Transverse colon (tissue), 4 donors: ENCODE measurements around the gene FOXP1. TPM values are rescaled to one million over a fixed set of nuclear protein-coding genes. Genes with fewer than 3 reads are reported as not detected.

Experiments used
- DNase-seq: peaks from one replicate; pipeline ENCODE4 v3.0.0-alpha.2; 2019
- H3K27ac ChIP-seq, 4 donors: fragments of 200-600 bp; sonication (generic); 2 replicates each; pipeline ENCODE4 v1.5.1; 2016 to 2018; ENCODE audit warnings: inconsistent platforms in 4 of 4
- H3K27me3 ChIP-seq: fragments of 200-600 bp; sonication (generic); 2 replicates; pipeline ENCODE4 v1.5.1; 2017; ENCODE audit warnings: inconsistent platforms
- H3K36me3 ChIP-seq, 4 donors: fragments of 200-600 bp; sonication (generic); 2 replicates each; pipeline ENCODE4 v1.5.1; 2017 to 2019; ENCODE audit warnings: inconsistent platforms in 4 of 4
- H3K4me1 ChIP-seq, 4 donors: fragments of 200-600 bp; sonication (generic); 2 replicates each; pipeline ENCODE4 v1.5.1; 2017 to 2020; ENCODE audit warnings: inconsistent platforms in 4 of 4
- H3K4me3 ChIP-seq, 4 donors: fragments of 200-600 bp; sonication (generic); 1 replicate in 1 of 4; 2 replicates in 3 of 4; pipeline versions ENCODE4 v1.5.1 to v1.6.1; 2017 to 2019; ENCODE audit warnings: inconsistent platforms in 4 of 4
- H3K9me3 ChIP-seq, 2 donors: fragments of 200-600 bp; sonication (generic); 2 replicates each; pipeline ENCODE4 v1.5.1; 2017 to 2019; ENCODE audit warnings: inconsistent platforms in 2 of 2
- EP300 ChIP-seq: sonication (generic); formaldehyde crosslinking; IDR thresholded peaks from one replicate; pipeline ENCODE4 v1.6.1; 2017; ENCODE audit warnings: antibody characterized with exemption, low read depth
- POLR2A ChIP-seq: fragments of 450-650 bp; IDR thresholded peaks from one replicate; pipeline ENCODE4 v1.6.1; 2016; ENCODE audit warnings: antibody characterized with exemption, mild to moderate bottlenecking, moderate library complexity
- POLR2AphosphoS5 ChIP-seq, 3 donors: sonication (generic); formaldehyde crosslinking; IDR thresholded peaks; one replicate each; pipeline ENCODE4 v1.6.1; 2016; ENCODE audit warnings: antibody characterized with exemption in 3 of 3
- WGBS, 2 donors: methylation state at CpG; one replicate each; pipeline ENCODE4 v1.1.5; 2018; ENCODE audit warnings: low coverage in 1 of 2; 5-methylcytosine and 5-hydroxymethylcytosine counted together
- in situ Hi-C, 4 donors: fragments of 200-750 bp; cut with MboI; loops; one replicate each; pipeline versions ENCODE4 v1.15.0 to v1.15.1; 2017; ENCODE audit warnings: low sequenced_read_pairs in 3 of 4, low pct_ligation_motif_present in 1 of 4, low pct_unique_long_range_greater_than_20kb in 1 of 4
- intact Hi-C: fragments of 100-400 bp; cut with DNase I; formaldehyde crosslinking; loops from one replicate; pipeline ENCODE4 v1.15.1; 2023; ENCODE audit warnings: low total_unique reads
- total RNA-seq, 4 donors: library from RNA; depleted of rRNA; stranded (reverse); fragments of >200 nt; gene quantifications; one replicate each; pipeline ENCODE4 v1.1.0, GENCODE V29; 2016
- TF ChIP-seq, protein P1 (sequence below), 5 experiments: fragments of 200-600 bp in 3 of 5; fragments of 450-650 bp in 2 of 5; sonication (generic) in 3 of 5; IDR thresholded peaks; 1 replicate in 2 of 5; 2 replicates in 3 of 5; pipeline ENCODE4 v1.5.1; 2016 to 2017; ENCODE audit warnings: antibody characterized with exemption in 5 of 5, inconsistent platforms in 3 of 5, mild to moderate bottlenecking in 2 of 5, moderate library complexity in 1 of 5

The FOXP1 gene
- total RNA-seq, 4 donors from 2014 or later = 102 to 260 (median 150) TPM

GRCh38 chr3:71241246-71241901 is 342.2 kb downstream of the FOXP1 start:
- in situ Hi-C loops (no loop called here), intact Hi-C loops (loop anchor here (10.0 kb wide), 1 partner anchor 107 kb away; no protein-coding TSS in a partner anchor)
- peak overlapping the region; percentile 27 to 76 (median 52) for H3K27ac ChIP-seq

GRCh38 chr3:71240034-71240433 is 343.5 kb downstream of the FOXP1 start:
- Histone ChIP-seq H3K27ac (peak overlapping the region; percentile 34 to 56 (median 46)), H3K4me3 (no peak overlapping the region), H3K27me3 (no peaks in the 10 kb centered on the region), H3K9me3 (no peaks in the 10 kb centered on the region), H3K36me3 (no peaks in the 10 kb centered on the region), H3K4me1 (peaks cover 0 to 28% (median 5%) of the 10 kb centered on the region in 4 donors)
- DNase-seq = no peak
- no peak for TF ChIP-seq EP300
- TF ChIP-seq POLR2AphosphoS5 (IDR thresholded peaks at IDR 0.05) = no peak
- no peak for TF ChIP-seq POLR2A
- TF ChIP-seq, protein P1, sequence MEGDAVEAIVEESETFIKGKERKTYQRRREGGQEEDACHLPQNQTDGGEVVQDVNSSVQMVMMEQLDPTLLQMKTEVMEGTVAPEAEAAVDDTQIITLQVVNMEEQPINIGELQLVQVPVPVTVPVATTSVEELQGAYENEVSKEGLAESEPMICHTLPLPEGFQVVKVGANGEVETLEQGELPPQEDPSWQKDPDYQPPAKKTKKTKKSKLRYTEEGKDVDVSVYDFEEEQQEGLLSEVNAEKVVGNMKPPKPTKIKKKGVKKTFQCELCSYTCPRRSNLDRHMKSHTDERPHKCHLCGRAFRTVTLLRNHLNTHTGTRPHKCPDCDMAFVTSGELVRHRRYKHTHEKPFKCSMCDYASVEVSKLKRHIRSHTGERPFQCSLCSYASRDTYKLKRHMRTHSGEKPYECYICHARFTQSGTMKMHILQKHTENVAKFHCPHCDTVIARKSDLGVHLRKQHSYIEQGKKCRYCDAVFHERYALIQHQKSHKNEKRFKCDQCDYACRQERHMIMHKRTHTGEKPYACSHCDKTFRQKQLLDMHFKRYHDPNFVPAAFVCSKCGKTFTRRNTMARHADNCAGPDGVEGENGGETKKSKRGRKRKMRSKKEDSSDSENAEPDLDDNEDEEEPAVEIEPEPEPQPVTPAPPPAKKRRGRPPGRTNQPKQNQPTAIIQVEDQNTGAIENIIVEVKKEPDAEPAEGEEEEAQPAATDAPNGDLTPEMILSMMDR (IDR thresholded peaks at IDR 0.05) = no peak
- 57 to 78% methylated on average over 6 to 8 of the region's 8 CpGs for WGBS, 2 donors
- intact Hi-C loops = loop anchor here (10.0 kb wide), 1 partner anchor 105 kb away; no protein-coding TSS in a partner anchor
- in situ Hi-C loops = no loop called here

More at GRCh38 chr3:71241246-71241901, 342.2 kb downstream of the FOXP1 start:
- Histone ChIP-seq H3K9me3 (no peaks in the 10 kb centered on the region), H3K4me1 (peaks cover 0 to 35% (median 9%) of the 10 kb centered on the region in 4 donors), H3K4me3 (no peak overlapping the region), H3K27me3 (no peaks in the 10 kb centered on the region), H3K36me3 (no peaks in the 10 kb centered on the region)
- 68 to 72% methylated on average over 7 to 8 of the region's 8 CpGs for whole genome bisulfite sequencing, 2 donors
- no peak for DNase-seq
- no peak for TF ChIP-seq POLR2A
- TF ChIP-seq, protein P1 (IDR thresholded peaks at IDR 0.05) = no peak
- TF ChIP-seq EP300 = no peak
- no peak for TF ChIP-seq POLR2AphosphoS5 (IDR thresholded peaks at IDR 0.05)

- no peaks in the 10 kb centered on the region for H3K36me3 ChIP-seq
- in situ Hi-C loops = no loop called here
- H3K27ac ChIP-seq = peak overlapping the region in 1 of 4 donors; percentile 24
- 0 to 86% methylated on average over 1 to 4 of the region's 4 CpGs for WGBS, 2 donors
- no peaks in the 10 kb centered on the region for H3K27me3 ChIP-seq
- peaks cover 0 to 25% (median 4%) of the 10 kb centered on the region in 4 donors for H3K4me1 ChIP-seq
- H3K9me3 ChIP-seq = no peaks in the 10 kb centered on the region
- DNase-seq = no peak
- H3K4me3 ChIP-seq = no peak overlapping the region
- intact Hi-C loops = no loop called here
- no peak for TF ChIP-seq POLR2AphosphoS5 (IDR thresholded peaks at IDR 0.05)
- TF ChIP-seq POLR2A = no peak
- TF ChIP-seq, protein P1 (IDR thresholded peaks at IDR 0.05) = no peak
Observed at GRCh38 chr3:71238355-71238757, 345.2 kb downstream of the FOXP1 start.

GRCh38 chr3:71237672-71238071 is 345.9 kb downstream of the FOXP1 start:
- no peak overlapping the region for H3K4me3 ChIP-seq
- no peaks in the 10 kb centered on the region for H3K9me3 ChIP-seq
- TF ChIP-seq POLR2A = no peak
- TF ChIP-seq EP300 = no peak
- TF ChIP-seq, protein P1 (IDR thresholded peaks at IDR 0.05) = no peak
- TF ChIP-seq POLR2AphosphoS5 (IDR thresholded peaks at IDR 0.05) = no peak
- 81 to 83% methylated on average over 5 of the region's 5 CpGs for WGBS, 2 donors
- H3K27me3 ChIP-seq = no peaks in the 10 kb centered on the region
- no peaks in the 10 kb centered on the region for H3K36me3 ChIP-seq
- in situ Hi-C loops (no loop called here), intact Hi-C loops (no loop called here)
- peak overlapping the region in 1 of 4 donors; percentile 24 for H3K27ac ChIP-seq
- DNase-seq = no peak
- peaks cover 0 to 25% (median 4%) of the 10 kb centered on the region in 4 donors for H3K4me1 ChIP-seq
